NCI-H2107 treated with DMSO at 0.1 percent for 48 hours (cell line): Measurements from ENCODE around the gene UTF1.

ENCODE experiments used
- DNase-seq: peaks from one replicate; lab custom pipeline; 2025; ENCODE audit not compliant: unreplicated experiment; lab: John Stamatoyannopoulos, UW

UTF1 gene, protein sequence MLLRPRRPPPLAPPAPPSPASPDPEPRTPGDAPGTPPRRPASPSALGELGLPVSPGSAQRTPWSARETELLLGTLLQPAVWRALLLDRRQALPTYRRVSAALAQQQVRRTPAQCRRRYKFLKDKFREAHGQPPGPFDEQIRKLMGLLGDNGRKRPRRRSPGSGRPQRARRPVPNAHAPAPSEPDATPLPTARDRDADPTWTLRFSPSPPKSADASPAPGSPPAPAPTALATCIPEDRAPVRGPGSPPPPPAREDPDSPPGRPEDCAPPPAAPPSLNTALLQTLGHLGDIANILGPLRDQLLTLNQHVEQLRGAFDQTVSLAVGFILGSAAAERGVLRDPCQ

DNA sequence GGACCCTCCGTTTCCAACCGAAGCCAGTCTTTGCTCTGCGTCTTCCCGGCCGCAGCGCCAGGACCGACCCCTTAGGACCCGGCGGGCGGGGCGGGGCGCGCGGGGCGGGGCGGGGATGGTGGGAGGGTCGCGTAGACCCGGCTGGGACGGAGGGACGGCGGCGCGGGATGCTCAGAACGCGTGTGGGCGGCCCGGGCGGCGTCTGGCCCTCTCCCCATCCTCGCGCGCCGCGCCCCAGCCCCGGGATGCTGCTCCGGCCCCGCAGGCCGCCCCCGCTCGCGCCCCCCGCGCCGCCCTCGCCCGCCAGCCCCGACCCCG is at the start of gene UTF1:
TSS of gene UTF1 (plus strand) at position 174 of the 318 bp plus-strand sequence. CDS start at position 246, 72 bp downstream.
- DNase-seq: no peak

DNA sequence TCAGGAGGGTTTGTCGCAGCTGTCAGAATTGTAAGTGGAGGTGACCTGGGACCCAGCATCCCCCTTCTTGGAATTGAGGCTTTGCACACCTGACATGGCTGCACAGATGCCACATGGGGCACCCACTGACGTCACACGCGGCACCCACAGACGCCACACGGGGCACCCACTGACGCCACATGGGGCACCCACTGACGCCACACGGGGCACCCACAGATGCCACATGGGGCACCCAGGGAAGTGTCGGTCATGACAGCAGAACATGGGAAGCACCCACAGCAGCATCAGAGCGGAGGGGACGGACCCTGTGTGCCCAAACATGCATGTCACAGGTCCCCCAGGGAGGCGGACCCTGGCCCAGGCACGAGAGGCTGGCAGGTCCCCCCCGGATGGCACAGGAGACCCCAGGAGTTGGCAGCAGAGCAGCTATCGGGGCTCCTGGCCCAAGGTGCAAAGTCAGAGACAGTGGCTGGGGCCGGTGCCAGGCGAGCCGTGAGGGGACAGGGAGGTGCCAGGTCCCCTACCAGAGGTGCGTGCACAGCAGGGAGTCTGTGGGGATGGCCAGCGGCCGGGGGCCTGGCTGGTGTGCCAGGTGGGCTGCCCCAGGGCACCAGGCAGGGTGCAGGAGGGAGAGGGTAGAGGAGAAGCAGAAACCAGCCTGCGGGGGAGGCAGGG is 48.9 kb upstream of the UTF1 start:
- no peak for DNase-seq

DNA sequence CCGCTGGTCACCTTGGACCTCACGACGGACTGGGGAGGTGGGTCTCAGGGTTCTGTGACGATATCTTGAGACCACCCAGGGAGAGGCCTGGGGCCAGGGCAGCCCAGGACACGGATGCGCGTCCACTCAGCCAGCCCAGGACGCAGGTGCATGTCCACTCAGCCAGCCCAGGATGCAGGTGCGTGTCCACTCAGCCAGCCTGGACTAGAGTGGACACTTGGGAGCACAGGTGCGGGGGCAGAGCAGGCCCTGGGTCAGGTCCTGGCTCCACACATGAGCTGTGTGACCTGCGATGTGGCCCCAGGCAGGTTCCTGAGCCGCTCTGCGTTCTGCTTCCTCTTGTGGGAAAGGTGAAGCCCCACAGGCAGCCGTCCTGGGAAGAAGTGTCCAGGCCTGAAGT is 47.8 kb upstream of the UTF1 start:
- DNase-seq: no peak

DNA sequence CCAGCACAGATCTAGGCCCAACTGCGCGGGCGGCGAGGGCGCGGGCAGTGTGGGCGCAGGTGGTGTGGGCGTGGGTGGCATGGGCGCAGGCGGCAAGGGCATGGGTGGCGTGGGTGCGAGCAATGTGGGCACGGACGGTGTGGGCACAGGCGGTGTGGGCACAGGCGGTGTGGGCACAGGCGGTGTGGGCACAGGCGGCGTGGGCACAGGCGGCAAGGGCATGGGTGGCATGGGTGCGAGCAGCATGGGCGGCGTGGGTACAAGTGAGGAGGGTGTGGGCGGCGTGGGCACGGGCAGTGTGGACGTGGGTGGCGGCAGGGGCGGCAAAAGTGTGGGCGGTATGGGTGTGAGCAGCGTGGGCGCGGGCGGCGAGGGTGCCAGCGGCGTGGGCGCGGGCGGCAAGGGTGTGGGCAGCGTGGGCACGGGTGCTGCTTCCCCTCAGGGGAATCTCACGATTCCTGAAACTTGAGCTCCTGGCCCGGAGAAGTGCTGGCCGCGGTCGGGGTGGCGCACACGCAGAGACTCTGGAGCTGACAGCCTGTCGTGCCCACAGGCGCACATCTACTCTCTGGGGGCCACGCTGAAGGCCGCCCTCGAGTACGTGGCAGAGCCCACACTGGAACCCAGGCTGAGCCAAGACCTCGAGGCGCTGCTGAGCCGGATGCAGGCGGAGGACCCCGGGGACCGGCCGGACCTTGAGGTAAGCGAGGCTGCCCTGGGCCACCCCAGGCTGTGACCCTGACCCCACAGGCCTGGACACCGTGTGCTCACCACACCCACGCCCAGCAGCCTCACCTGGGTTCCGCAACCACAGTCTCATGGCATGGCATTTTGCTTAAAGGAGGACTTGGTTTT is 47.0 kb upstream of the UTF1 start:
- no peak for DNase-seq

DNA sequence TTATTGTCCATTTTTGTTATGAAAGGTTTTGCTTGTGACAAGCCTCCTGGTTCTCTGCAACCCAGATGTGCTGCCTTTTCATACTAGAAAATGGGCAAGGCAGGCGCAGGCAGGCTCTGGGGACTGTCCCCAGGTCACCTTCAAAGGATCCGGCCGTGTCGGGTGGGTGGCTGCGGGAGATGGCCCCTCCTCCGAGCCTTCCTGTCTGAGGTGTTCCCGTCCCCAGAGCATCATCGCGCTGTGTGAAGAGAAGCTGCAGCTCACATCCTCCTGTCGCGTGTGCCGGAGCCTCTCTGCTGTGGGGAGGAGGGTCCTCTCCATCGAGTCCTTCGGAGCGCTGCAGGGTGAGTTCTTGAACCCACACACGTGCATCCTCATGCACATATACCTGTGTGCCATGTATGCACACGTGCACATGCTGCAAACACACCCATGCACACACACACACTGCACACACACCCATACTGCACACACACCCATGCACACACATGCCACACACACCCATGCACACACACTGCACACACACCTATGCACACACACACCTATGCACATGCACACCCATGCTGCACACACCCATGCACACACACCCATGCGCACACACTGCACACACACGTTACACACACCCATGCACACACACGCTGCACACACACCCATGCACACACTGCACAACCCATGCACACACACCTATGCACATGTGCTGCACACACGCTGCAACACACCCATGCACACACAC is 46.2 kb upstream of the UTF1 start:
- DNase-seq: no peak

DNA sequence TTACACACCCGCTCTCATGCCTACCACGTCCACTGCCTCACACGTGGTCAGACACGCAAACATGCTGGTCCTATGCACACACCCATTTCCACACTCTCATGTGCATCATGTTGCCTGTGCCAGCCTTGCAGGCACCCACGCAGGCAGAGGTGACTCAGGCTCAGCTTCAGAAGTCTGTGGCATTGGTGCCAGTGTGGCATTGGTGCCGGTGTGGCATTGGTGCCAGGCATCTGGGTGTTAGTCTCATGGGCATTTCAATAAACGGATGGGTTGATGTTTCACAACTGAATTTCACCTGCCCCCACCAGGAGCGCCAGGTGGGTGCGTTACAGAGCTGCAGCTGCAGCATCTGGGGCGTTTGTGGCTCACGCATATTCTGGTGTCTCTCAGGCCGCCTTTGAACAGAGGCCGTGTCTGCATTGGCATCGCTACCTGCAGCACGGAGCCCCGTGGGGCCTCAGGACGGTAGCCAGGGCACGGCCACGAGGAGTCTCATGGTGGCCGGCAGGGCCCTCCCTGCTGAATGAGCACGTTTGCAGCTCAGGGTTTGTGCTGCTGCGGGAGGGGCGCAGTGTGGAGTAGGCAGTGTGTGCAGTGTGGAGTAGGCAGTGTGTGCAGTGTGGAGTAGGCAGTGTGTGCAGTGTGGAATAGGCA is 45.3 kb upstream of the UTF1 start:
- no peak for DNase-seq

DNA sequence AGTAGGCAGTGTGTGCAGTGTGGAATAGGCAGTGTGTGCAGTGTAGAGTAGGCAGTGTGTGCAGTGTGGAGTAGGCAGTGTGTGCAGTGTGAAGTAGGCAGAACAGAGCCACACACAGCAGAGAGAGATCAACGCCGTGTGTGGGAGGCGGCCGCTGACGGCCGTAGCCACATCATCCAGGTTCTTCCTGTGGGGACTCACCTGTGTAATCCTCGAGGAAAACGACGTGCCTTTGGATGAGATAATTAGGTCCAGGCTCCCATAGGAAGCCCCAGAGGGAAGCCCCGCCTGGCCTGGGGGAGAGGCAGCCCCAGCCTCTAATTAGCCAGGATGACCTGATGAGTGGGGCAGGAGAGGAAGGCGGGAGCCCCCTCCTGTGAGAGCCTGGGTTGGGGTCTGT is 44.6 kb upstream of the UTF1 start:
- DNase-seq: no peak

DNA sequence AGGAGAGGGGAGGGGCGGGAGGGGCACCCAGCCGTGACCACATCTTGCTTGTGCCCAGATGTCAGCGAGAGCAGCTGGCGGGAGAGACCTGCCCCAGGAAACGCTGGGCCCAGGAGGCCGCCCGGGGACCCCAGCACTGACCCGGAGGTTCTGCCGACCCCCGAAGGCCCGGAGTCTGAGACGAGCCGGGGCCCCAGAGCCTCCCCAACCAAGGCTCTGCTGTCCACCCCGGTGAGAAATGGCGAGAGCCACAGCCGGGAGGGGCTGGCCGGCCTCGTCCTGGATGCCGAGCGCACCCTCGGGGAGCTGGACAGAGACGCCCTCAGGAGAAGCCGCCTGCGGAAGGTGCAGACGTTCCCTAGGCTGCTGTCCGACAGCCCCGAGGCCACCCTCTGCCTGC is 44.1 kb upstream of the UTF1 start:
- no peak for DNase-seq

DNA sequence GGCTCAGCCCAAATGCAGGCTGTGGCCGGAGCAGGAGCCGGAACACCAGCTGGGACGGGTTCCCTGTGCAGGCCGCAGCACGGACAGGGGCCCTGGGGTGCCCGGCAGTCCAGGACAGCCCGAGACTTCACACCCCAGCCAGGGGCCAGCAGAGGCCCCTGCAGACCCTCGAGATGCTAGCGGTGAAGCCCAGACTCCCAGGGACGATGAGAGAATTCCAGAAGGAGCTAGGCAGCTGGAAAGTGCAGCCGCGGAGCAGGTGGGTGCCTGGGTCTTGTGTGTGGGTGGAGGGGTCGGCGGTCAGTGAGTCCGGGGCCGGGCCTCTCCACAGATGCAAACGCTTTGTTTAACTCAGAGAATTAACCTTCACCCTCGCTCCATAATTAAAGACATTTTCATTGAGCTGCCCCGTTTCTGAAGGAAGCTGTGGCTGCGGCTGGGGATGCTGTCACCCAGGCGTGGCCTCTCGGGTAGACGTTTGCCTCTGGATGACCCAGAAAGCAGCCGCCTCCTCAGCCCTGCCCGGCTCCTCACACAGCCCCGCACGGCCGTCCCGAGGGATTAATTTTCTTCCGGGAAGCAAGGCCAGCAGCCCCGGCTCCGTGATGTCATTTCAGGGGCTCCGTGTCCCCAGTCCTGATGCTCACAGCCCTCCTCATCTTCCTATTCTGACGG is 43.5 kb upstream of the UTF1 start:
- DNase-seq: no peak

DNA sequence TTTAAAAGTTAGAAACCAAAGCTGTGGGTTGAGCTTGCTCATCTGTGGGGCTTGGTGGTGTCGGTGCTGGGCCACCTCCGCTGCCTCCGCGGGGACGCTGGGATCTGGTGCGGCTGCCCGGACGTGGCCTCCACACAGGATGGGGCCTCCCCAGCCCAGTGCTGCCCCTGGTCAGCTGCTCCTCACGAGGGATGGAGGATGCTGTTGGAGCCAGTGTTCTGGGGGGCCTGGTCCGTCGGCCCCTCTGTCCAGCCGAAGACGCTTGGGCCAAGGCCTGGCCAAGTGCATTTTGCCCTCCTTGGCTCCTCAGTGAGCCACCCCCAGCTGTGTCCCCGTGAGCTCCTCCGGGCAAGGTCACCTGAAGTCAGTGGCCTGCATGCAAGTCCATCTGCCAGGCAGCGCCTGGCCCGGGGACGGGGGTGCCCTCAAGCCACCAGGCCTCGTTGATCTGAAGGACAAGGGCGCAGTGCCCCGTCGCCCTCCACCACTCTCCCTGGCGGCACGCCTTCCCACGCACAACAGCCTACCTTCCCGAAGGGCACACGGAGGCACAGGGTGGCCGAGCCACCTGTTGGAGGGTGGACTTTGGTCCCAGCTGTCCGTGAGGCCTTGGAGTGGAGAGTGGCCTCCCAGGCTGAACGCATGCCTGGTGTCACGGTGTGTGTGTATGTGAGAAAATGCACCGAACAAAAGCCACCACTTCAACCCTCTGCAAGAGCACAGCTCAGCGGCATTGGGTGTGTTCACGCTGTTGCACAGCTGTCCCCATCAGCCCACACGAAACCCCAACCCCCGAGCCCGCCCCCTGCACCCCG is 42.7 kb upstream of the UTF1 start:
- DNase-seq: no peak

DNA sequence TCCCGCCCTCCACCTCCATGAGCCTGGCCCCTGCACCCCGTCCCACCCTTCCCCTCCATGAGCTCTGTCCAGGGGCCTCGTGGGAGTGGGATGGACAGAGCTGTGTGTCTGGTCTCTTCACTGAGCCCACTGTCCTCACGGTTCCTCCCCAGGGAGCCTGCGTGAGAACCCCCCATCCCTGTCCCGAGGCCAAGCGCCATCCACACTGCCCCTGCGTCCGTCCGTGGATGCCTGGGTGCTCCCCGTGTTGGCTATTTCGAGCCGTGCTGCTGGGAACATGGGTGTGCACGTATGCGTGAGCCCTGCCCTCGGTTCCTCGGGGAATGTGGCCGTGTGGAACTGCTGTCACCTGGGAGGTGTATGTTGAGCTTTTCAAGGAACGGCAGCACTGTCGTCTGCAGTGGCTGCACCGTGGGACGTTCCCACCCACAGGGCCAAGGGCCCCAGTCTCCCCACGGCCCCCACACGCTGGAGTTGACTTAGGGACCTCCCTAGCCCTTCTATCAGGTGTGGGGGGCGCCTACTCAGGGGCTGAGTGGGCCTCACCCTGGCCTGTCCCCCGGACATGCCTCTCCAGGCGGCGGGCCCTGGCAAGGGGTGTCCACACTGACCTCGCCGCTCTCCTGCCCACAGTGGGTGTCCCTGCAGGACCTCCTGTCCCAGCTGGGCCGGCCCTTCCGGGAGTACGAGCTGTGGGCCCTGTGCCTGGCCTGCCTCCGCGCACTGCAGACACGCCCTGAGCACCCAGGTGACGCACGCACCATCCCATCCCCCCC is 41.9 kb upstream of the UTF1 start:
- DNase-seq: no peak

DNA sequence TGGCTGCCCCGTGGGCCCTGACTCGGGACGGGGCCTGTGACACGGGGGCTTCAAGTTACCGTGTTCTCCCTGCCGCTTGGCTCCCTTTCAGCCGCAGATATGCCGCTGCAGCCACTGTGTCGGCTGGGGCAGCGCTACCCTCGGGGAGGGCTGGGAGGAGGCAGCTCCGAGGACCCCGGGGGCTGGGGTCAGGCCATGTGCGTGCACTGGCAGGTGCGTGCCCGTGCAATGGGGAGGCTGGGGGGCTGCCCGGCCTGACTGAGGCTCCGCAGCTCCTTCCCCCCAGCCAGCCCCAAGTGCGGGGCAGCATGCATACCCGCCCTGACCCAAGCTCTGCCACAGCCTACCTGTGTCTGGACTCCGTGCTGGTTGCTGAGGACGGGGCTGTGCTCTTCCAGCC is 40.8 kb upstream of the UTF1 start:
- no peak for DNase-seq

DNA sequence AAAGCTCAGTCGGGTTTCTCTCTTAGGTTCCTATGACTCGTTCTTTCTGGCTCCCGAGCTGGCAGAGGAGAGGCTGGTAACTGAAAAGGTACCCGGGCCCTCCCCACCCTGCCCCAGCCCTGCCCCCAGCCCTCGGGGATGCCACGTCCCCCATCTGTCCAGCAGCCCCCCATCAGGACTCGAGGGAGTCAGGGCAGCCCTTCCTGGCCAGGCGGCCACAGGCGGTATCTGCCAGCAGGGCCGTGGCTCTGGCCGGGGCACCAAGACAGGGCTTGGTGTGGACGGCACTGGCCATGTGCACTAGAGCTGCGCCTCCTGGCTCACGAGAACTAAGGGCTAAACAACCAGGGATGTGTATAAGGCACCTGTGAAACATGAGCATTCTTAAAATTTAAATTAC is 40.3 kb upstream of the UTF1 start:
- no peak for DNase-seq

DNA sequence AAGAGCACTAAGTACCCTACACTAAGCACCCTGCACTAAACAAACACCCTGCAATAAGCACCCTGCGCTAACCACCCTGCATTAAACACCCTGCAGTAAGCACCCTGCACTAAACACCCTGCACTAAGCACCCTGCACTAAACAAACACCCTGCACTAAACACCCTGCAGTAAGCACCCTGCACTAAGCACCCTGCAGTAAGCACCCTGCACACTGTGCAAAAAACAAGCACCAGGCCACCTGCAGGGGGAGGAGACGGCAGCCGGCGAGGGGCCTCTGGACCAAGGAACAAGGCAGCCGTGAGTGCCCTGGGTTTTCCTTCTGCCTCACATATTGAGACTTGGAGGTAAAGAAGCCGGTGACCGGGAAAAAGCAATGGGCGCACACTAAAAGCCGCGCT is 39.8 kb upstream of the UTF1 start:
- DNase-seq: no peak

DNA sequence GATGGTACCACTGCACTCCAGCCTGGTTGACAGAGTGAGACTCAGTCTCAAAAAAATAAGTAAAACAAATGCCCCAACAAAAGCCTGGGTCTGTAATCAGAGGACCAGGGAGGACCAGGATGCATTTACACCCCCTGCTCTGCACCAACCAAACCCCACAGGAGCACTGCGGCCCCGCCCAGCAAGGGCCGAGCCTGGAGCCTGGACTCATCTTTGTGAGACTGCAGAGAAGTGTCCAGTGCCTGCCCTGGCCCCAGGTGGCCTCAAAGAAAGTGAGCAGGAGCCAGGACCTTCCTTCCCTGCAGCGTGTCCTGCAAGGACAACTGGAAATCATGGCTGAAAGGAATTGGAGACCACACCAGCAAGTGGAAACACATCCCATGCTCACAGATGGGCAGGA is 38.4 kb upstream of the UTF1 start:
- no peak for DNase-seq

DNA sequence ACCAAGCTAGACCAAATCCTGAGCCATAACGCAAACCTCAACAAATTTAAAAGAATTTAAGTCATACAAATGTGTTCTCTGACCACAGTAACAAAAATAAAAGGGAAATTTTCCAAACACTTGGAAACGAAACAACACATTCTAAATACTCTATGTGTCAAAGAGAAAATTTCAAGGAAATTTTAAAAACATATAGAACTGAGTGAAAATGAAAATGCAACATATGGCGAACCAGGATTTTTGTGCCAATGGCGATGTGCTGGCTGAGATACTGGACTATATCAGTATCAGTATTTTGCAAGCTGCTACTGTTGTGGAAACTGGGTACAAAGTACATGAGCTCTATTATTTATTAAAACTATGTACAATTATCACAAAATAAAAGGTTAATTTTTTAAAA is 35.9 kb upstream of the UTF1 start:
- no peak for DNase-seq

DNA sequence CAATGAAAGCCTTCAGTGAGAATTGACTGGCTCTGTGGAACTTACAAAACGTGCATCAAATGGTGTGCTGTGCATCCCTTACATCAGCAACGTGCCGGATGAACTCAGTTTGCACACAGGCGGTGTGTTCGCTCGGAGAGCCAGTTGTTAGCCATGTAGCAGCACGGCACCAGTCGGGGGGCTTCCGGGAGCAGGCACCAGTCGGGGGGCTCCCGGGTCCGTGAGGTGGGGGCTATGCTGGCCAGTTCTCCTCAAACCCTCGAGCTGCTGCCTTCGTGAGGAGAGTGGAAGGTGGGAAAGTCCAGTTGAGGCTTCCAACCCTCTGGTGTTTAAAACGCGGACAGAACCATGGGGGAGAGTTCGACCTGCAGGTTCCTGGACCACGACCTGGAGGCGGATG is 34.9 kb upstream of the UTF1 start:
- DNase-seq: no peak

DNA sequence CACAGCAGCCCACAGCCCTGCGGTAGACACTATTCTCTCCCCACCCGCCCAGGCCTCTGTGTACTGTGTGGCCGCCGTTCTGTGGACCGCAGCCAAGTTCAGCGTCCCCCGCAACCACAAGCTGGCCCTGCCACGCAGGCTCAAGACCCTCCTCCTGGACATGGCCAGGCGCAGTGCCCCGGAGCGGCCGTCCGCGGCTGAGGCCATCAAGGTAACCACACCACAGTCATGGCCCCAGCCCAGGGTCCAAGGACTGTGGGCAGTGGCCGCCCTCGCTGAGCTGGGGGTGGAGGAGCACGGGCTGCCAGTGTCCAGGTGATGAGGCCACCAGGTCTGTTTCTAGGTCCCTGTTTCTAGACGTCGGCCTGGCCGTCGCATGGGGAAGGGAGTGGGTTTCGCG is 34.4 kb upstream of the UTF1 start:
- DNase-seq: no peak
